ENCODE data around the gene RSRC1.
A peak's percentile ranks its signal among the peaks of the same experiment; 100 is the strongest.
"Not testable (repeated sequence)": the region's sequence is repeated elsewhere in the genome, so short reads cannot be mapped to it uniquely, and the experiment has no call there.

Gene RSRC1

DNA sequence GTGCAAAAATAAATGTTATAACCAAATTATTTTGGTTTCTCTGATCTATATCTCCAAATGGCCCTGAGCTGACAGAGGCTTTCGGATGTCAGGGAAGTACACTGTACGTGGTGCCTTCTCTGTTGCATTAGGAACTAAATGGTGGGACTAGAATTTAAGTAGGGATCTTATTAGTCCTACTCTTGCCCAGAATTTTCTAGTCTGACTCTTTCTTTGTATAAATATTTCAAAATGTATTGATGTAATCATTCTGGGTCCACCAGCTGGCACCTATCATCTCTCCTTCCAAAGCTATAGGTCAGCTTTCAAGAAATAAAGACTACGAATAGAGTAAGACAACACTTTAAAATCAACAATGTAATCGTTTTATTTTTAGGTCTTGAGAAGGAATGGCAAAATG is 438.8 kb downstream of the RSRC1 start:
- DNase-seq: no peak

DNA sequence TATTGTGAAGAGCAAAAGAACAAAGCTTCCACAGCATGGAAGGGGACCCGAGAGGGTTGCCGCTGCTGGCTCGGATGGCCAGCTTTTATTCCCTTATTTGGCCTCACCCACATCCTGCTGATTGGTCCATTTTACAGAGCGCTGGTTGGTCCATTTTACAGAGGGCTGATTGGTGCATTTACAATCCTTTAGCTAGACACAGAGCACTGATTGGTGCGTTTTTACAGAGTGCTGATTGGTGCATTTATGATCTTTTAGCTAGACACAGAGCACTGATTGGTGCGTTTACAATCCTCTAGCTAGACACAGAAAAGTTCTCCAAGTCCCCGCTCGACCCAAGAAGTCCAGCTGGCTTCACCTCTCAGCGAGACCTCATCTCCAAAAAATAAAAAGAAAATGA is 440.0 kb downstream of the RSRC1 start:
- DNase-seq: not testable (repeated sequence)

DNA sequence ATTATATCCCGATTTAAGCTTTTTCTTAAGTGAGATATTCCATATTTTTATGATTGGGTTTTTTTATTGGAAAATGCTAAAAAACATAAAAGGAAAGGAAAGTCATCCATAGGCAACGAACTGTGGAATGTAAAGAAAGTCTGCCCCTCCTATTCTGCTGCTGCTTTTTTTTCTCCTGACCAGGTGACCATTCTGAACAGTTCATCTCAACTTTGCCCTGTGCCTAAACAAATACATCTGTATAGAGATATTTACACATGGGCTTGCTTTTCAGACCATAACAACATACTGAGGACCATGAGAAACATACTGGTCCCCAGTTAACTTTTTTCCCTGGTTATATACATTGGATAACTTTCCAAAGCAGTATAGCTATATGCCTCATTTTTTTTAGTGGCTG is 442.2 kb downstream of the RSRC1 start:
- DNase-seq: no peak

DNA sequence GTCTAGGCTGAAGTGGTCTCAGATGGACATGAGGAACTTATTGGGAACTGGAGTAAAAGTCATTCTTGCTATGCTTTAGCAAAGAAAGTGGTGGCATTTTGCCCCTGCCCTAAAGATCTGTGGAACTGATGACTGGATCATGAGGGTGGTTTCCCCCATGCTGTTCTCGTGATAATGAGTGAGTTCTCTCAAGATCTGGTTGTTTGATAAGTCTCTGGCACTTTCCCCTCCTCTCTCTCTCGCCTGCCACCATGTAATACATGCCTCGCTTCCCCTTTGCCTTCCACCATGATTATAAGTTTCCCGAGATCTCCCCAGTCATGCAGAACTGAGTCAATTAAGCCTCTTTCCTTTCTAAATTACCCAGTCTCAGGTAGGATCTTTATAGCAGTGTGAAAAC is 449.6 kb downstream of the RSRC1 start:
- no peak for DNase-seq

DNA sequence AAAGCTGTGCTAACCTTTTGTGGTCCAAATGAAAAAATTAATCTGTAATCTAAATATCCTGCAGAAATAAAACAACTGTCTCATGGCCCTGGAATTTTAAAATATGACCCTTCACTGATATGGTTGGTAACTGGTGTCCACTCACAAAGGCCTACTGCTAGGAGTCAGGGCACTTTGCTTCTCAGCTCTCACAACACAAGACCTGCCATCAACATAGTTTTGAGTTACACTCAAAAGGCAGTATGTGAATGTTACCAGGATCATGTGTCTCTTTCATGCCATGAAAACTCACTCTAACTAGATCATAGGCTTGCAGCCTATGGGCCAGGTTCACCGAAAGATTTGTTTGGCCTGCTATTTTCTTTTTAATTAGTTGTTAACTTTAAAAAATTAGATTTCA is 451.1 kb downstream of the RSRC1 start:
- DNase-seq: no peak

DNA sequence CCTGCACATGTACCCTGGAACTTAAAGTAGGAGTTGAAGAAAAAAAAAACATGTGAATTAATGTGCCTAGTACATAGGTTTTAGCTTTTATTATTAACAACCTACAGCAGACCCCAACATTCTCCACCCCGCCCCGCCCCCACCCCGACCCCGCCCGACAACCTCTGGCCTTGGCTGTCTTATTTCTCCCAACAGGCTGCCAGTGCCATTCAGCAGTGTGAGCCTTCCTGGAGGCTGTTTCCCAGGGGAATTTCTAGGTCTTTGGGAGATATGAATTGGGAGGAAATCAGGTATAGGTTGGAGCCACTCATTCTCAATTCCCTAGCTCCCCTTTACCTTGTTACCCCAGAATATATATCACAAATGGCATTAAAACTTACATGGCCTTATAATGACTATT is 452.8 kb downstream of the RSRC1 start:
- DNase-seq: no peak

DNA sequence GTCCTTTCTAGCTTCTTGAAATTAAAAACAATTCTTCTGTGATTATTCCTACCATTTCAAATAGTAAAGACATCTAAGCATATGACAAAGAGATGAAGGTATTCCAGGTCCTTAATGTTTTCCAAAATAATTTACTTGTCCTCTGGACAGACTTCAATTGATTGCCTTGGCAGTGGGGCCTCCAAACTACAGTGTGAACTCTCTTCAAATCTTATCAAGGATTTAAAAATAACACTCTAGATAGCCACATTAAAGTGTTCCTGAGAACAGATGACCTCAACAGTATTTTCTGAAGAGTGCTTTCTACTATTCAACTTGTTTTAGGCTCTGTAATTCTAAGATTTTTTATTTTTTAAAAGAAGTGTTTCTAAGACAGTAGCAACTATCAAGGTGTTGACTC is 453.2 kb downstream of the RSRC1 start:
- no peak for DNase-seq

DNA sequence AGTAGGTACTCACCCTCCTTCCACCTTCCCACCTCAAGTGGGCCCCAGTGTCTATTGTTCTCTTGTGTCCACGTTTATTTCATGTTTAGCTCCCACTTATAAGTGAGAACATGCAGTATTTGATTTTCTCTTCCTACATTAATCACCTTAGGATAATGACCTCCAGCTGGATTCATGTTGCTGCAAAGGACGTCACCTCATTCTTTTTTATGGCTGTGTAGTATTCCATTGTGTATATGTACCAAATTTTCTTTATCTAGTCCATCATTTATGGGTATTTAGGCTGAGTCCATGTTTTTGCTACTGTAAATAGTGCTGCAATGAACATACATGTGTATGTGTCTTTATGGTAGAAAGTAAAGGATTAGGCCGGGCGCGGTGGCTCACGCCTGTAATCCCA is 455.2 kb downstream of the RSRC1 start:
- no peak for DNase-seq

DNA sequence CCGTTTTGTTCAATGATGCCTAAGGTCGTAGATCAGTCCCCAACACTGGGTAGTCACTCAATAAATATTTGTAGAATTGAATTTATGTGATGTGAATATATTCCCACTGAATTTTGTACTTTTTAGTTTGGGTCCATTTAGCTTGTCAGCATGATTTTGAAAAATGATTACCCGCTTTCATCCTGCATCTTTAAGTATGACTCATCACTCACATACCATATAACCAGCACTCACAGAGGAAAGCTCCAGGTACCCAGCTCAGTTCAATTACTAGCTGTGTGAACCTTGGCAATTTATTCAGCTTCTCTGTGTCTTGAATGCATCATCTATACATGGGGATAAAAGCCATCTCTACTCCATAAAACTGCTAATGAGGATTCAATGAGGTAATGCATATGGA is 458.9 kb downstream of the RSRC1 start:
- no peak for DNase-seq

DNA sequence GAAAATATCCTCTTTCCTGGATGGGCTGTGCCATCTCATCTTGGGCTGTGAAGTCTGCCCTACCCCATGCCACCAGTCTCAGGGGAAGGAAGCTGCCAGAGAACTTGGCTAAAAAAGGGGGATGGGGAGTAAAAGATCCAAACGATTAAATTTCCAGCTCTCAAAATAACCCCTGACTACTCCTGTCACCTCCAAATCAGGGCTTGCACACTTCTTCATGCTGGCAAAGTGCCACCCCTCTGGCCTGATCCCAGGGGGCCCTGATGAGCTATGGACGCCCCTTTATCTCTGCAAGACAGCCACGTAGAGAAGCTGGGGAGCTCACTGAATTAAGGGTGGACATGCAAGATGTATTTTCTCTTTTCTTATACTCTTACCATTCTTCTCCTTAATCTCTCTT is 459.9 kb downstream of the RSRC1 start:
- DNase-seq: no peak

DNA sequence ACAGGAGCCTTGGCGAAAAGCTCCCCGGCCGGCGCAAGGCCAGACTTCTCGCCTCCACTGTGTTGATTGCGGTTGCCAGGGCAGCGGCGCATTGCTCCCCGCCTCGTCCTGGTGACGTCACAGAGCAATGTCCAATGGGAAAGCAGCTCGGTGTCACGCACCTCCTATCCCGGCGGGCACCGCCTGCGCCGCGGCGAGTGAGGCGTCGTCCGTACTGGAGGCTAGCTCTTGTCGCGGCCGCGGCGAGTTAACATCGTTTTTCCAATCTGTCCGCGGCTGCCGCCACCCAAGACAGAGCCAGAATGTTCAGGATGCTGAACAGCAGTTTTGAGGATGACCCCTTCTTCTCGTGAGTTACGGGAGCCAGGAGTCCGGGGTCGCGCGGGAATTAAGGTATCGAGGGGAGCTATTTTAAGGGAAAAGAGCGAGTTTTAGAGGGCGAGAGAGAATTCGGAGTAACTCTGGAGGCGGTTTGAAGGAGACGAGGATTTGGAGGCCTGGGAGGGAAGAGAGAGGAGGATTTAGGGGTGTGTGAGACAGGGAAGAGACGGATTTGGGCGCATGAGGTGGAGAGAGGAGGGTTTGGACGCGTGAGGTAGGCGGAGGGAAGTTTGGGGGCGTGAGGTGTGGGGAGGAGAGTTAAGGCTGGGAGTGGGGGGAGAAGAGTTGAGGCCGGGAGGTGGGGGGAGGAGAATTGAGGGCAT is 461.3 kb downstream of the RSRC1 start, which contains the start of gene MLF1:
Gene MLF1, plus strand, starts transcription at position 196 of the 704 bp plus-strand sequence. Its CDS starts 107 bp downstream, at position 303.
- DNase-seq: peak; percentile 72

DNA sequence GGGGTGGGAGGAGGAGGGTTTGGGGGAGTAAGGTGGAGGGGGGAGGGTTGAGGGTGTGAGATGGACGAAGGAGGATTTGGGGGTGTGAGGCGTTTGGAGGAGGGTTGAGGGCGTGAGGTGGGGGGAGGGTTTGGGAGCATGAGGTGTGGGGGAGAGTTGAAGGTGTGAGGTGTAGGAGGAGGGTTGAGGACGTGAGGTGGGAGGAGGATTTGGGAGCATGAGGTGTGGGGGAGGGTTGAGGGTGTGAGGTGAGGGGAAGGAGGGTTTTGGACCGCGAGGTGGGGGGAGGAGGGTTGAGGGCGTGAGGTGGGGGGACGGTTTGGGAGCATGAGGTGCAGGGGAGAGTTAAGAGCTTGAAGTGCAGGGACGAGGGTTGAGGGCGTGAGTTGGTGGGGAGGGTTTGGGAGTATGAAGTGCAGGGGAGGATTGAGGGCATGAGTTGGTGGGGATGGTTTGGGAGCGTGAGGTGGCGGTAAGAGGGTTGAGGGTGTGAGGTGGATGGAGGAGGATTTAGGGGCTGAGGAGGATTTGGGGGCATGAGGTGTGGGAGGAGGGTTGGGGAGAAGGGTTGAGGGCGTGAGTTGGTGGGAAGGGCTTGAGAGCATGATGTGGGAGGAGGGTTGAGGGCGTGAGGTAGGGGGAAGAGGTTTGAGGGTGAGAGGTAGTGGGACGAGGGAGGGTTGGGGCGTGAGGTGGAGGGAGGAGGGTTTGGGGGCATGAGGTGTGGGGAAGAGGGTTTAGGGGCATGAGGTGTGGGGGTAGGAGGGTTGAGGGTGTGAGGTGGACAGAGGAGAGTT is 462.3 kb downstream of the RSRC1 start:
- DNase-seq: no peak

DNA sequence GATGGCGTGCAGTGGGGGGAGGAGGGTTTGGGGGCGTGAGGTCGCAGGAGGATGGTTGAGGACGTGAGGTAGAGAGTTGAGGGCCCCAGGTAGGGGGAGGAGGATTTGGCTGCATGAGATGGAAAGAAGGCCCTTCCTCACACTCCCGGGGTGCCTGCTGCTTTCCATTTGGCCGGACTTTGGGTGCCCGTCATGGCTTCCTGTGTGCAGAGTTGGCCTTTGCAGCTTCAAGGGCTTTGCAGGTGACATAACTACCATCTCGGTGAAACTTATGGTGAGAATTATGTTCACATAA is 462.8 kb downstream of the RSRC1 start:
- no peak for DNase-seq

DNA sequence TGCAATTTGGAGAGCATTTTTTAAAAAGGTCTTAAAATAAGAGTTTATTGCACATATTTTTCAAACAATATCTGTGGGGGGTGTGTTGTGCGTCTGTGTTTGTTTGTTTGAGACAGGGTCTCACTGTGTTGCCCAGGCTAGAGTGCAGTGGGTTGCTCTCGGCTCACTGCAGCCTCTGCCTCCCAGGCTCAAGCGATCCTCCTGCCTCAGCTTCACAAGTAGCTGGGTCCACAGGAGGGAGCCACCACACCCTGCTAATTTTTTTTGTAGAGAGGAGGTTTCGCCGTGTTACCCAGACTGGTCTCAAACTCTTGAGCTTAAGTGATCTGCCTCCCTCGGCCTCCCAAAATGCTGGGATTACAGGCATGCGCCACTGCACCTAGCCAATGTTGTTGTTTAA is 463.8 kb downstream of the RSRC1 start:
- DNase-seq: no peak

DNA sequence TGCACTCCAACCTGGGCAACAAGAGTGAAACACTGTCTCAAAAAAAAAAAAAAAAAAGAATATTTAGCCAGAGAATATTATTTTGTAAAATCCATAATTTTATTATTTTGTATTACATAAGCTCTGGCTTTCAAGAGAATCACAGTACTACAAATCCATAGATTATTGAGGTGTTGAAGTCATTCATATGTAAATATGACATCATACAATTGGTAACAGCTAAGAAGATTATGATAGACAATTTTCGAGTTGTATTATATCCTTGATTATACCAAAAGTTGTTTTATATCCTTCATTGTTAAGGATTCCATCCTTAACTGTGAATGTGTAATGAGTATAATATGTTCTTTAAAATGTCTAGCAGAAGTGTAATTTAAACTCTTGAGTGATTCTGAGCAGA is 464.8 kb downstream of the RSRC1 start:
- no peak for DNase-seq

DNA sequence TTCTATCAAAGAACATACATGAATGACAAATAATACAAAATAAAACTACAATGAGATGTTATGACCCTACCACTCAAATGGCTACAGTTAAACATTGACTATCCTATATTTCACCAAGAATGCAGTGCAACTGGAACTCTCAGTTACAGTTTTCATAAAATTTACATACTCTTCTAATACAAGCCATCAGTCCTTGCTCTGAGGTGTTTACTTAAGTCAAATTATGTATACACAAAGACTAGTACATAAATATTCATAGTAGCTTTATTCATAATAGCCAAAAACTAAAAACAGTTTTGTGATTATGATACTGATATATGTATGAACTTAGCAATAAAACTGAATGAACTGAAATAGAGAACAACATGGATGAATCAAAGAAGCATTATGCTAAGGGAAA is 480.3 kb downstream of the RSRC1 start:
- no peak for DNase-seq
